Activated CD4-positive, CD25-positive, alpha-beta regulatory T cell (primary cell): ENCODE measurements around the gene NPAS1.
A peak's percentile ranks its signal among the peaks of the same experiment; 100 is the strongest.

ENCODE experiments used
- DNase-seq, 4 experiments: peaks; one replicate each; lab custom pipeline; 2025; lab: John Stamatoyannopoulos, UW

The NPAS1 gene

DNA sequence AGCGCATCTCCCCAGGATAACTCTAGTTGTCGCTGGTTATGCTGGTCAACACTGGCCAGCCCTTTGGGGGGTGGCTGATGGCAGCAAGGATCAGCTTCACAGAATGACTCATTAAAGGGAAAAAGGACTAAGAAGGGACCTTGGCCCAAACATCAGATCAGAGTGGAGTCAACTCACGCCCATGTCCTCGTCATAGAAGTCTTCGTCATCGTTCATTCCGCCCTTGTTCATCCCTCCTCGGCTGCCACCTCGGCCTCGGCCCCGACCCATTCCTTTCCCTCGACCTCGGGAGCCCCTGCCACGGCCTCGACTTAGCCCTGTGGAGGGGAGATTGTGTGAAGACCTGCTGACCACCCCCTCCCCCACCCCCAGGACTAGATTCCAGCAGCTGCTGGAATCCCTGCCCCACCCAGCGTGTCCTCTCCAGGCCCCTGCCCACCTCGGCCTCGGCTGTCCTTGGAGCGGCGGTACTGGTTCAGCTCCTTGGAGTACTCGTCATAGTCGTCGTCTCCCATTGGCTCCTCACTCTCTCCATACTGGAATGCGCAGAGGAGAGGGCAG lies 65.3 kb downstream of the NPAS1 start:
- no peak for DNase-seq

DNA sequence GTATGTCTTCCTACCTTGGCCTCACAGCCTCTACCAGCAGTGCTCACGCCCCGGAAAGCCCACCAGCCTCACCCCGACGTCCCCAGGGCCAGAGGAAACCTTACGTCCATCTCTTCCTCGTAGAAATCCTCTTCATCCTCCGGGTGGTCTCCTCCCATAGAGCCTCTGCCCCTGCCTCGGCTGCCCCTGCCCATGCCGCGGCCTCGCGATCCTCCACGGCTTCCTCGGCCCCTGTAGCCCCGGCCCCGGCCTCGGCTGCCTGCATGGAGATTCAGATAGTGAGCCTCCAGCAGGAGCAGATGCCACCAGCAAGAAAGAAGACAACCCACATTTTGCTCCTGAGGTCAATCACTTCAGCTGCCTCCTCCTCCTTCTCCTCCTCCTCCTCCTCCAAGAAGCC lies 66.6 kb downstream of the NPAS1 start:
- no peak for DNase-seq

DNA sequence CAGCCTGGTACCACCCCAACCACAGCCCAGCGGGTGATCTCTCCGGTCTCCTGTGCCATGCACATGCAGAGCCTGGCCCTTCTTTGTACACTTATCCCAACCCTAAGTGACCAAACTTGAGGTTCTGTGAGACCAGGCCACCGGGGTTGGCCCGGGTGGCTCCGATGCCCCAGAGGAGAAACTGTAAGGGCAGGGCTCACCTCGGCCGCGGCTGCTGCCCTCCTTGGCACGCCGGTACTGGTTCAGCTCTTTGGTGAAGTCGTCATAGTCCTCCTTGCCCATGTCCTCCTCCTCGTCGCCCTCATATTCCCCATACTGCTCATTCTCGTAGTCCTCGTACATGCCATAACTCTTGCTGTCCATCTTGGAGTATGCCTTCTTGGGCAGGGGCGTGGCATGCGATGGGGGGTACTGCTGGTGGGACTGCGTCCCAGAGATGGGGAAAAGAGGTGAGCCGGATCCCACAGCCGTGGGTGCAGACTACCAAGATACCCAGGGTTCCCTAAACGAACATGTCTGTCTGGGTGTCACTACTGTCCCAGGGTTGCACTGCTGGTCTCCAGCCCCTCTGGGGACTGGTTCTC lies 70.2 kb downstream of the NPAS1 start:
- no peak for DNase-seq

DNA sequence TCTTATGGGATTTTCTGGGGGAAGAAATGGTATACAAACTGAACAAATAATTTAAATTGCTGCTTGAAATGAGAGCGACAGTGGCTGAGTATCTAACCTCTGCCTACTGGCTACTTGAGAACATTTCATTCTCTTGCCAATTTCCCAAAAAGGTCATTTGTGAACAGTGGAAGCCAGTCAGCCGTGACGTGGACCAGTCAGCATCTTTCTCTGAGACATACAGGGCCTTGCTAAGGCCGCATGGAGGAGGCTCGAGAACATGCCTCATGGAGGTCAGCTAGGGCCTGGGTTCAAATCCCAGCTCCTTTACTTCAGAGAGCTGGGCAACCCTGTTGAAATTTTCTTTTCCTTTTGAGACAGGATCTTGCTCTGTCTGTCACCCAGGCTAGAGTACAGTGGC lies 73.6 kb downstream of the NPAS1 start:
- no peak for DNase-seq

DNA sequence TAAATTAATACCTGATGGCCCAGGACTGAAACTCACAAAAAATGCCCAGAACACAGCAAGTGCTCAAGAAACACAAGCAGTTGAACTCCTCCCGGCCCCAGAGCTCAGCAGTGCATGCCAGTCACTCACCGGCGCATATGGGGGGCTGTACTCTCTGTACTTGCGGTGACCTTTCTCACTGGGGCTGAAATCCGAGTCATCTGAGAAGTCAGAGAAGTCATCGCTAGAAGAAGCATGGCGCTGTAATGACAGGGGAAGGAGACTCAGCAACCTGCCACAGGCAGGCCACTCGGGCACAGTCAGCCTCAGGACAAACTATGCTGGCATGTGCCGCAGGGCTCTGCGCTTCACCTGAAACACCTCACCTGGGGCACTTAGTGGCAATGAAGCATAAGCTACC lies 74.2 kb downstream of the NPAS1 start:
- peak in 1 of 4 experiments; percentile 19 for DNase-seq

DNA sequence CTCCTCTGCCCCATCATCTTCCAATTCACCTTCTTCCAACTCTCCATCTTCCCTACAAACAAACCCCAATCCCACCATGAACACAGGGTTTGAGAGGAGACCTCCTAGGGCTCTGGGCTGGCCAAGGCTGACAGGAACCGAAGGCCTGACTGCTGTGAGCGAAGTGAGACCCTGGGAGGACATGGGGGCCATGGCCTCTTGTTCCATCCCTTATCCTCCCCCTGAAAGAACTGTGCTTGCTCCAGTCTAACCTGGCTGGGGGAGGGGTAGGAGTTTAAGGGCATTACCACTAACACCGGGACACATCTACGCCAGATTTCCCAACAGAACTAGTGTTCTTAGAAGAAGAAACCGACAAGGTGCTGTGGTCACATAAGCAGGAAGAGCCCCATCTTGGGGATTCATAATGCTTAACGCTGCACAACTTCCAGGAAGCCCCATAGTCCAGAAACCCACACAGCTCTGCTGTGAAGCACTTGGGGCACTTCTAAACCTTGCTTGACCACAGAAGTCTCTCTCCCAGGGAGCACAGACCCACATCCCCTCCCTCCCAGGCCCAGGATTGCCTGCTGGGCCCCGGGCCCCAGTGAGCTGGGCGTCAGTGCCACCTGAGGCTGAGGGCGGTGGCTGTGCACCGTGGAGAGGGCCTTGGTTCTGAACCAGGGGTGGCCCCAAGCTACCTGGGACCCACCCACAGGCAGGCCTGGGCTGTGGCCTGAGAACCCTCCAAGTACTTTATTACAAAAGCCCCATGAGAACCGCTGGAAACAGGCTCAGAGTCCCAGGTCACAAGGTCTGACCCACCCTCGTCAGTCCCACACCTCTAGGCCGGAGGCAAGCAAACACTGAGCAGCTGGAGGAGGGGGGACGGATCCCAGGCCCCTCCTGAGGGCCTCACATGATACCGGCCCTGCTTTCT lies 75.2 kb downstream of the NPAS1 start:
- DNase-seq: no peak
